Nephron progenitor cell (in vitro differentiated cells): ENCODE data around the gene FAM114A1.

Experiments
- DNase-seq: peaks from one replicate; pipeline ENCODE4 v3.0.0; 2021
- H3K27ac Mint-ChIP-seq: 2 replicates; pipeline ENCODE4 v1.8.0; 2021; ENCODE audit warnings: mild to moderate bottlenecking, moderate library complexity, mixed read lengths
- H3K27me3 Mint-ChIP-seq: 2 replicates; pipeline ENCODE4 v1.8.0; 2021; ENCODE audit warnings: mild to moderate bottlenecking, low read depth, mixed read lengths; ENCODE audit not compliant: poor library complexity
- H3K36me3 Mint-ChIP-seq: 2 replicates; pipeline ENCODE4 v1.8.0; 2021; ENCODE audit warnings: low read depth, mixed read lengths
- H3K4me1 Mint-ChIP-seq: 2 replicates; pipeline ENCODE4 v1.8.0; 2021; ENCODE audit warnings: mixed read lengths
- H3K4me3 Mint-ChIP-seq: 2 replicates; pipeline ENCODE4 v1.8.0; 2021; ENCODE audit warnings: mild to moderate bottlenecking, moderate library complexity, mixed read lengths
- H3K9me3 Mint-ChIP-seq: 2 replicates; pipeline ENCODE4 v1.8.0; 2021; ENCODE audit warnings: mild to moderate bottlenecking, moderate library complexity, mixed read lengths
- CTCF ChIP-seq: fragments of 200-600 bp; sonication (generic); IDR thresholded peaks from 2 replicates; pipeline ENCODE4 v1.5.0; 2021; ENCODE audit warnings: antibody characterized with exemption

FAM114A1 gene

GRCh38 chr4:38921151-38921550 is 53.5 kb downstream of the FAM114A1 start:
- Mint-ChIP-seq H3K9me3 (no peaks in the 10 kb centered on the region), H3K27me3 (no peaks in the 10 kb centered on the region), H3K4me1 (peaks cover 57% of the 10 kb centered on the region), H3K27ac (no peak overlapping the region), H3K4me3 (no peak overlapping the region), H3K36me3 (peaks cover 3% of the 10 kb centered on the region)
- TF ChIP-seq CTCF: no peak
- no peak for DNase-seq

DNA sequence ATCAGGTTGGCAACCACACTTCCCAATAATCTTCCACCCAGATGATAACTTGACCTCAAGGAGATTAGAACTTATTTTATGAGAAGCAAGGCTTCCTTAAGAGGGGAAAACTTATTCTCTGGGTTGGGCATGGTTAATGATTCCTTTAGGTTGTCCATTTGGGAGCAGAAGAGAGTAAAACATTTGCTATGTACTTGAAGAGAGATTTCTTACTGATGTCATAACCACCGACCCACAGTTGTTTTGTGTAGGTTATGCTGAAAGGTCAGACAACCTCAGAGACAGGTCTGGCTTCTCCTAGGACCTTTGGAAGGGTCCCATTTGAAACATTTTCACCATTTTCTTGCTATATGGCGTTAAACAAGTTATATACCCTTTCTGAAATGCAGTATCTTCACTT is 56.1 kb downstream of the FAM114A1 start:
- Mint-ChIP-seq H3K27ac (no peak overlapping the region), H3K4me1 (peaks cover 83% of the 10 kb centered on the region), H3K27me3 (no peaks in the 10 kb centered on the region), H3K36me3 (peaks cover 9% of the 10 kb centered on the region), H3K4me3 (no peak overlapping the region), H3K9me3 (no peaks in the 10 kb centered on the region)
- DNase-seq: no peak
- no peak for TF ChIP-seq CTCF

DNA sequence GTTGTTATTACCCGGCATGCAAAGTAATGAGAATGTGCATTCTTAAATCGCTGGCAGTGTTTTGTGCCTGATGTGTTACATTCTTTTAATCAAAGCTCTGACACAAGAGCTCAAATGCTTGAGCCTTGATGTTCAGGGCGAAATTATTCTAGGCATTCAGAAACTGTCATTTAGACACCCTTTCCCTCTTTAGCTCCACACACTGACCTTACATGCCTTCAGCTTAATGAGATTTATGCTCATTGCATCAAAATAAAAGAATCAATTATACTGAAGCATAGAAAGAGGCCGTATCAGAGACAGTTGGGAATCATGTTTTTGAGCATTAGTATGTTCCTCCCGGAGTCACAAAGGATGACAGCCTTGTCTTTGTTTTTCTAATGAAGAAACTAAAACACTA is 56.7 kb downstream of the FAM114A1 start:
- Mint-ChIP-seq H3K4me1 (peaks cover 89% of the 10 kb centered on the region), H3K36me3 (peaks cover 9% of the 10 kb centered on the region), H3K27ac (no peak overlapping the region), H3K27me3 (no peaks in the 10 kb centered on the region), H3K9me3 (no peaks in the 10 kb centered on the region), H3K4me3 (no peak overlapping the region)
- no peak for DNase-seq
- TF ChIP-seq CTCF: no peak

GRCh38 chr4:38925492-38926413 is 58.1 kb downstream of the FAM114A1 start:
- H3K27ac Mint-ChIP-seq: no peak overlapping the region
- H3K36me3 Mint-ChIP-seq: peaks cover 9% of the 10 kb centered on the region
- DNase-seq: no peak
- H3K9me3 Mint-ChIP-seq: no peaks in the 10 kb centered on the region
- no peak overlapping the region for H3K4me3 Mint-ChIP-seq
- H3K27me3 Mint-ChIP-seq: no peaks in the 10 kb centered on the region
- TF ChIP-seq CTCF: no peak
- peaks cover 98% of the 10 kb centered on the region for H3K4me1 Mint-ChIP-seq

- peaks cover 16% of the 10 kb centered on the region for H3K36me3 Mint-ChIP-seq
- TF ChIP-seq CTCF: no peak
- H3K9me3 Mint-ChIP-seq: no peaks in the 10 kb centered on the region
- H3K4me1 Mint-ChIP-seq: peaks cover 93% of the 10 kb centered on the region
- H3K4me3 Mint-ChIP-seq: peak overlapping the region; percentile 56
- no peaks in the 10 kb centered on the region for H3K27me3 Mint-ChIP-seq
- H3K27ac Mint-ChIP-seq: peak overlapping the region; percentile 78
- no peak for DNase-seq
These were observed 59.3 kb downstream of the FAM114A1 start for GRCh38 chr4:38926896-38927295.

DNA sequence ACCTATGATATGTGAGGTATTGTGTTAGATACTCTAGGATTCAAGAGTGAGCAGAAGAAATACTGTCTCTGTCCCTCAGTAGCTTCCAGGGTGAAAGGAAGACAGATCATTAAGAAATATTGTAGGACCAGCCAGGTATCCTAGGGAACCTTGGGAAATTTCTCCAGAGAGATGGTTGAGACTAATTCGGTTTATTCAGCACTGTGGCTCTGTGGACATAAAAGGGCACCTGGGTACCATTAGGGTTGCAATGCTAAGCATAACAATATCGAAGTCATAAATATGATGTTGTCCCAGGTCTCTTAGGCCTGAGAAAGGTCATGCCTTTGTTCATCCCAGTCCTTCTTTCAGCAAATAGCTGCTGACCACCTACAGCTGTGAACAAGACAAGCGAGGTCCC is 61.0 kb downstream of the FAM114A1 start:
- TF ChIP-seq CTCF: no peak
- Mint-ChIP-seq H3K9me3 (no peaks in the 10 kb centered on the region), H3K27ac (peak overlapping the region; percentile 87), H3K4me3 (no peak overlapping the region), H3K36me3 (peaks cover 30% of the 10 kb centered on the region), H3K27me3 (no peaks in the 10 kb centered on the region), H3K4me1 (peaks cover 78% of the 10 kb centered on the region)
- DNase-seq: no peak
